GM19238 (cell line): Measurements from ENCODE around the gene CSN1S1.

Source experiments
- DNase-seq: peaks from one replicate; pipeline ENCODE4 v3.0.0; 2011; ENCODE audit warnings: low spot score; ENCODE audit not compliant: insufficient read length

The CSN1S1 gene

GRCh38 chr4:69991016-69991415 is 60.1 kb downstream of the CSN1S1 start:
- no peak for DNase-seq

GRCh38 chr4:69994782-69995181 is 63.9 kb downstream of the CSN1S1 start:
- no peak for DNase-seq

- no peak for DNase-seq
Measured at GRCh38 chr4:69995526-69996016, 64.7 kb downstream of the CSN1S1 start, which contains the start of gene STATH. STATH (plus strand) TSS chr4:69995966; CDS start chr4:69998438, 2,472 bp downstream.
